GM12865 (cell line): Measurements from ENCODE around the gene RAB6B.

Source experiments
- DNase-seq: peaks from one replicate; pipeline ENCODE4 v3.0.0; 2010; ENCODE audit warnings: low read depth
- H3K4me3 ChIP-seq: 2 replicates; pipeline ENCODE4 v1.5.1; 2011; ENCODE audit warnings: mild to moderate bottlenecking, low read depth, low read length, control low read depth
- TF ChIP-seq, protein P1 (sequence below): IDR thresholded peaks from 2 replicates; pipeline ENCODE4 v1.5.1; 2011; ENCODE audit warnings: low read length, control low read depth, low read depth, inconsistent platforms; ENCODE audit not compliant: insufficient read depth; ENCODE audit errors: missing control alignments

Gene RAB6B

DNA sequence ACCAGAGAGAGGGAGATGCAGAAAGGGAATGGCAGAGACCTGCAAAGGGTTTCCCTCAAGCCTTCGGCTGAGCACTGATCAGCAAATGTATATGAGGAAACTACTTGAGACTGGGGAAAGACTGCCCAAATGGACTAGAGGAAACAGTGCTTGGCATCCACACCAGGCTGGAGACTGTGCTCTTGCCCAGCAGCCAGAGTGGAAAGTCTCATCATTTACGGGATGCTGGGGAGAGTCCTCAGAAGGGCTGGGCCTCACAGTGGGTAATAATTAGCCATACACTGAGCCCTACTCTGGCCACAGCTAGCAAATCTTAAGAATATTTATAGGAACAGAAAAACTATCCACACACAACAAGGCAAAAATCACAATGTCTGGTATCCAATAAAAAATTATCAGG lies 18.5 kb downstream of the RAB6B start:
- TF ChIP-seq, protein P1, sequence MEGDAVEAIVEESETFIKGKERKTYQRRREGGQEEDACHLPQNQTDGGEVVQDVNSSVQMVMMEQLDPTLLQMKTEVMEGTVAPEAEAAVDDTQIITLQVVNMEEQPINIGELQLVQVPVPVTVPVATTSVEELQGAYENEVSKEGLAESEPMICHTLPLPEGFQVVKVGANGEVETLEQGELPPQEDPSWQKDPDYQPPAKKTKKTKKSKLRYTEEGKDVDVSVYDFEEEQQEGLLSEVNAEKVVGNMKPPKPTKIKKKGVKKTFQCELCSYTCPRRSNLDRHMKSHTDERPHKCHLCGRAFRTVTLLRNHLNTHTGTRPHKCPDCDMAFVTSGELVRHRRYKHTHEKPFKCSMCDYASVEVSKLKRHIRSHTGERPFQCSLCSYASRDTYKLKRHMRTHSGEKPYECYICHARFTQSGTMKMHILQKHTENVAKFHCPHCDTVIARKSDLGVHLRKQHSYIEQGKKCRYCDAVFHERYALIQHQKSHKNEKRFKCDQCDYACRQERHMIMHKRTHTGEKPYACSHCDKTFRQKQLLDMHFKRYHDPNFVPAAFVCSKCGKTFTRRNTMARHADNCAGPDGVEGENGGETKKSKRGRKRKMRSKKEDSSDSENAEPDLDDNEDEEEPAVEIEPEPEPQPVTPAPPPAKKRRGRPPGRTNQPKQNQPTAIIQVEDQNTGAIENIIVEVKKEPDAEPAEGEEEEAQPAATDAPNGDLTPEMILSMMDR: no peak

DNA sequence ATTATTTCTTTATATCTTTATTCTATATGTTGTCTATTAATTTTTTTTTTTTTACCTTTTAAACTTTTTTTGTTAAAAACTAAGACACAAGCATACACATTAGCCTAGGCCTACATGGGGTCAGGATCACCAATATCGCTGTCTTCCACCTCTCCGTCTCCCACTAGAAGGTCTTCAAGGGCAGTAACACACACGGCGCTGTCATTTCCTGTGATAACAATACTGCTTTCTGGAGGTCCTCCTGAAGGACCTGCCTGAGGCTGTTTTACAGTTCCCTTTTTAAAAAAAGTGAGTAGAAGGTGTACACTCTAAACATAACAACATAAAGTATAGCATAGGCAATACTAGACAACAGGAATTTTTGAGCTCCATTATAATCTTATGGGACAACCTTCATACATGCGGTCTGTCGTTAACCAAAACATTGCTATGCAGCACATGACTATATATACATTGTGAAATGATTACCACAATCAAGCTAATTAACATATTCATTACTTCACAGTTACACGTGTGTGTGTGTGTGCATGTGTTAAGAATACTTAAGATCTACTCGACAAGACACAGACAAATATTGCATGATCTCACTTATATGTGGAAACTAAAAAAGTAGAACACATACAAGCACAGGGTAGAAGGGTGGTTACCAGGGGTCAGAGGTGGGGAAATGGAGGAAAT lies 20.8 kb downstream of the RAB6B start:
- H3K4me3 ChIP-seq: no peak overlapping the region
- no peak for DNase-seq
- TF ChIP-seq, protein P1: no peak

More for the DNA sequence above, 18.5 kb downstream of the RAB6B start:
- no peak for DNase-seq
- H3K4me3 ChIP-seq: no peak overlapping the region

DNA sequence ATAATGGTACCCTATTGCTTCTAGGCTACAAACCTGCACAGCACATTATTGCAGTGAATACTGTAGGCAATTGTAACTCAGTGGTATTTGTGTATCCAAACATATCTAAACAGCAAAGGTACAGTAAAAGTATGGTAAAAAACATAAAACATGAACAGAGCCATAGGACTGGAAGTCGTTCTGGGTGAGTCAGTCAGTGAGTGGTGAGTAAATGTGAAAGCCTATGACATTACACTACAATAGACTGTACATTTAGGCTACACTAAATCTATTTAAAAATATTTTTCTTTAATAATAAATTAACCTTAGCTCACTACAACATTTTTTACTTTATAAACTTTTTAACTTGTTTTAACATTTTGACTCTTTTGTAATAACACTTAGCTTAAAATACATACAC lies 21.3 kb downstream of the RAB6B start:
- TF ChIP-seq, protein P1: no peak
- H3K4me3 ChIP-seq: no peak overlapping the region

DNA sequence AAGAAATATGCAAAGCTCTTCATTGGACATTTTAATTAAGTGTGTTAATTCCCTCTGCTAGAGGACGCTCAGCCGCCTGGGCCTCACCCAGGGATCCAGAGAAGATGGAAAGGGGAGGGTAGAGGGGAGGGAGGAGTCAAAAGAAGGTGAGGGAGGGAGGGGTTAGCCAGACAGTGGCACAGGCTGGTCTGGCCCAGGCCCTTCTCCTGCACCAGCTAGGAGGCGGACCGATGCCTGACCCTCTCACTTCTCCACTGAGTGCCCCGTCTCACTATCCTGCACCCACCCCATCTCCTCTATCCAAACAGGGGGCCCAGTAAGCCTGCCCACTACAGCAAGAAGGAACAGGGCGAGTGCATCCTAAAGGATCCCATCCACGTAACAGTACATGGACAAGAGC lies 22.9 kb downstream of the RAB6B start:
- no peak for DNase-seq
- TF ChIP-seq, protein P1: no peak

More for the DNA sequence above, 21.3 kb downstream of the RAB6B start:
- DNase-seq: no peak

DNA sequence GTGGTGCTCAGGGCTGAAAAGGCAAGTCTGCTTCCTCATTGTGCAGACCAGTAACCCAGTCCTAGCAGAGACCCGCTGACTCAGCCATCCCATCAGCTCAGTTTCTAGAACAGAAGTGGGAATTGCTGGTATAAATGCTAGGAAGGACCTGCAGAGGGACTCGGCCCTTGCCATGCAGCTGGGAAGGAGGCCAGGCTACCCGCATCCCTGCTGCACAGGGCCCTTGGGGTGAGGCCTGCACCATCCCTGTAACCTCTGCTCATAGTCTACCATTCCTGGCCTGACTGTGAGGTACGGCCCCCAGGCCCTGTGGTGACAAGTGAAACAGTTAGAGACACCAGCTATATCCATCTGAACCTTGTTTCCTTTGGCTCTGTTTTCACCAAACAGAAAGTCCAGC lies 23.5 kb downstream of the RAB6B start:
- no peak overlapping the region for H3K4me3 ChIP-seq
- TF ChIP-seq, protein P1: no peak
- no peak for DNase-seq

More for the DNA sequence above, 22.9 kb downstream of the RAB6B start:
- H3K4me3 ChIP-seq: no peak overlapping the region

DNA sequence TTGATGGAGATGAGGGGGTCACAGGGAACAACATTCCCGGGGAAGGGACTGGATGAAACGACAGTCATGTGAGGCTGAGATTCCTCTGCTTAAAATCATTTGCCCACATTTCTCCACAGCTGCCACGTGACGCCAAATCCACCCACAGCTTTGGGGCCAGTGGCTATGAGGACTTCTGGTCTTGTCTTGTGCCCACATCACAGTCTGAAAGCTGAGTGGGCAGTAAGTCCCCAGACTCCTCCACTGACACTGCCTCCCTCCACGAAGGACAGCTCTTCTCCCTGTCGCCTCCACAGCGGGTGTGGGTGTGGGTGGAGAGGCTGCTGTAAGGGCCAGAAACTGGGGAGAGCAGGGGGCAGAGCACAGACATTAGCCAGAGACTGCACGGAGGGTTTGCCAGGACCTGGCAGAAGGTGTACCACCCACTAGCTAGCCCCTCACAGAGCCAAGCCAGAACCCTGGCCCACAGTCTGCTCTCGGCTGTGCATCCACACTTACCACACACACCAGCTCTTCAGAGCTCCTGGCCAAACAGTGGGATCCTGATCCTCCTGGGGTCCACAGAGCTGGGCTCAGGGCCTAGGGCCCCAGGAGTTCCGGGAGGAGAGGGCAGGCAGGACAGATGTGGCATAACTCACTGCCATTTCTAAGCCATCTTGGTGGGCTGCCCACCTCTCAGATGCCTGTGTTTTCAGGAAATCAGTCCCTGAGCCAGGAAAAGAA lies 24.2 kb downstream of the RAB6B start:
- no peak overlapping the region for H3K4me3 ChIP-seq
- TF ChIP-seq, protein P1: no peak
- DNase-seq: no peak
